ENCODE measurements around the gene KIAA0232.
A peak's percentile ranks its signal among the peaks of the same experiment; 100 is the strongest.

Gene KIAA0232

DNA sequence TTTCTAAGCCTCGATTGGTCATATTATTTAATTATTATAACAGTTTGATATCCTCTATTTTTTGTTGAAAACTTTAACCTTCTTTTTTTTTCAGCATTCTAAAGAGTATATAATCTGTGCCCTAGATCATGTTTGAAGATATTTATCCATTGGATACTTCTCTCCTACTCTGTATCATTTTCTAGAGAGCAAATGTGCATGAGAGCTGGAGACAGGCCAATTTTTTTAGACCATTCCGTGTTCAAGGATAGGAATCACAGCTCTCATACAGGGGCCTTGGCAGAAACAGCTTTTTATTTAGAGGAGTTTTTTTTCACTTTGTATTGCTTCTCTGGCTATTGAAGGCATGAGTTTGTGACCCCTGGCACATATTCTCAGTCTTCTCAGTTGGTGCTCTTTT lies 69.4 kb downstream of the KIAA0232 start:
- H3K4me3 ChIP-seq: no peak overlapping the region
- no peak overlapping the region for H3K27ac ChIP-seq
- no peak for DNase-seq (ENCODE audit: low read depth, low spot score)
- no peak for TF ChIP-seq POLR2AphosphoS5 (IDR thresholded peaks at IDR 0.05; ENCODE audit: borderline replicate concordance, low read depth, low read length)
- no peaks in the 10 kb centered on the region for H3K9me3 ChIP-seq (ENCODE audit: low read depth, low read length)
- H3K9ac ChIP-seq (ENCODE audit: insufficient read length): no peak overlapping the region
- peaks cover 40% of the 10 kb centered on the region; the same call in 1 of the 2 replicates for H3K36me3 ChIP-seq (ENCODE audit: insufficient read depth, low read length)

GRCh38 chr4:6852582-6852981 lies 70.1 kb downstream of the KIAA0232 start:
- Histone ChIP-seq H3K9me3 (ENCODE audit: low read depth, low read length) (no peaks in the 10 kb centered on the region), H3K4me3 (no peak overlapping the region), H3K36me3 (ENCODE audit: insufficient read depth, low read length) (peaks cover 41% of the 10 kb centered on the region; the same call in 1 of the 2 replicates), H3K9ac (ENCODE audit: insufficient read length) (no peak overlapping the region), H3K27ac (no peak overlapping the region)
- TF ChIP-seq FOXP2 (optimal IDR thresholded peaks at IDR 0.05; ENCODE audit: control extremely low read depth, extremely low read length, insufficient read depth) (no peak), POLR2AphosphoS5 (IDR thresholded peaks at IDR 0.05; ENCODE audit: borderline replicate concordance, low read depth, low read length) (no peak)
- DNase-seq (ENCODE audit: low read depth, low spot score): no peak

DNA sequence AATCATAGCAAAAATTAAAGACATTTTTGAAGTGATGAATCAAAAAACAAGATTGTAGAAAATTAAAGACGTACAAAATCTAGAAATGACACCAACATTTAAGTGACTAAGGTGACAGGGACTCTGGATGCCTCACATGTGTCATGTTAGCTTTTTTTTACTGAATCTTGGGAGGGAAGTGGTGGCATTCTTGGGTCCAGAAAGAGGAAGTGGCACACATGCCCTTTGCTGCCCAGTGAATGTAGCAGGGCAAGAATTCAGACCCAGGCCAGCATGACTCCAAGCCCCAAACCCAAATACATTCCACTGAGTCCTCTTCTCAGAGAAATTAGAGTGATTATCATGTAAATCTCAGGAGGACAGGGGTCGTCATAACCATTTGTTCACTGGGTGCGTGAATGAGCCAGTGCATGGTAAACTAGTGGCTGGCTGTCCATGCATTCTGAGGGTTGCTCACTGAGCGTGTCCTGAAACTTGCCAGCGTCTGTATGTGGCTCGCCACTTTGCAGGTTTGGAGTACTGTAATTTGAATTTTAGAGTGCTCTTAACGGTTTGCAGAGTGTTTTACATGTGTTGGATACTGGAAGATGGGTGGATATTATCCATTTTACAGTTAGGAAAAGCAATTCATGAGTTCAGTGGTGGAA lies 71.7 kb downstream of the KIAA0232 start:
- no peak for DNase-seq (ENCODE audit: low read depth, low spot score)
- TF ChIP-seq POLR2AphosphoS5 (IDR thresholded peaks at IDR 0.05; ENCODE audit: borderline replicate concordance, low read depth, low read length) (no peak), EZH2 (IDR thresholded peaks at IDR 0.05) (no peak), FOXP2 (optimal IDR thresholded peaks at IDR 0.05; ENCODE audit: control extremely low read depth, extremely low read length, insufficient read depth) (no peak)
- peaks cover 32% of the 10 kb centered on the region; the same call in 1 of the 2 replicates for H3K36me3 ChIP-seq (ENCODE audit: insufficient read depth, low read length)
- H3K4me3 ChIP-seq: no peak overlapping the region
- H3K9ac ChIP-seq (ENCODE audit: insufficient read length): no peak overlapping the region
- H3K27ac ChIP-seq: no peak overlapping the region
- H3K9me3 ChIP-seq (ENCODE audit: low read depth, low read length): no peaks in the 10 kb centered on the region

GRCh38 chr4:6855692-6856297 lies 73.3 kb downstream of the KIAA0232 start:
- Histone ChIP-seq H3K9me3 (ENCODE audit: low read depth, low read length) (no peaks in the 10 kb centered on the region), H3K4me3 (no peak overlapping the region), H3K9ac (ENCODE audit: insufficient read length) (no peak overlapping the region), H3K36me3 (ENCODE audit: insufficient read depth, low read length) (peaks cover 38% of the 10 kb centered on the region), H3K27ac (peak overlapping the region; percentile 31; the same call in 1 of the 2 replicates)
- no peak for DNase-seq (ENCODE audit: low read depth, low spot score)
- TF ChIP-seq EZH2 (IDR thresholded peaks at IDR 0.05) (no peak), FOXP2 (optimal IDR thresholded peaks at IDR 0.05; ENCODE audit: control extremely low read depth, extremely low read length, insufficient read depth) (no peak), POLR2AphosphoS5 (IDR thresholded peaks at IDR 0.05; ENCODE audit: borderline replicate concordance, low read depth, low read length) (no peak)

GRCh38 chr4:6856391-6856790 lies 73.9 kb downstream of the KIAA0232 start:
- no peaks in the 10 kb centered on the region for H3K9me3 ChIP-seq (ENCODE audit: low read depth, low read length)
- H3K9ac ChIP-seq (ENCODE audit: insufficient read length): no peak overlapping the region
- DNase-seq (ENCODE audit: low read depth, low spot score): no peak
- H3K36me3 ChIP-seq (ENCODE audit: insufficient read depth, low read length): peaks cover 39% of the 10 kb centered on the region
- peak overlapping the region; percentile 31; the same call in 1 of the 2 replicates for H3K27ac ChIP-seq
- no peak for TF ChIP-seq EZH2 (IDR thresholded peaks at IDR 0.05)
- no peak for TF ChIP-seq FOXP2 (optimal IDR thresholded peaks at IDR 0.05; ENCODE audit: control extremely low read depth, extremely low read length, insufficient read depth)
- TF ChIP-seq POLR2AphosphoS5 (IDR thresholded peaks at IDR 0.05; ENCODE audit: borderline replicate concordance, low read depth, low read length): no peak
- H3K4me3 ChIP-seq: no peak overlapping the region

GRCh38 chr4:6857009-6857882 lies 74.7 kb downstream of the KIAA0232 start:
- Histone ChIP-seq H3K9me3 (ENCODE audit: low read depth, low read length) (no peaks in the 10 kb centered on the region), H3K9ac (ENCODE audit: insufficient read length) (no peak overlapping the region), H3K36me3 (ENCODE audit: insufficient read depth, low read length) (peaks cover 47% of the 10 kb centered on the region), H3K4me3 (no peak overlapping the region), H3K27ac (no peak overlapping the region)
- TF ChIP-seq FOXP2 (optimal IDR thresholded peaks at IDR 0.05; ENCODE audit: control extremely low read depth, extremely low read length, insufficient read depth) (no peak), POLR2AphosphoS5 (IDR thresholded peaks at IDR 0.05; ENCODE audit: borderline replicate concordance, low read depth, low read length) (no peak), EZH2 (IDR thresholded peaks at IDR 0.05) (no peak)
- DNase-seq (ENCODE audit: low read depth, low spot score): no peak

DNA sequence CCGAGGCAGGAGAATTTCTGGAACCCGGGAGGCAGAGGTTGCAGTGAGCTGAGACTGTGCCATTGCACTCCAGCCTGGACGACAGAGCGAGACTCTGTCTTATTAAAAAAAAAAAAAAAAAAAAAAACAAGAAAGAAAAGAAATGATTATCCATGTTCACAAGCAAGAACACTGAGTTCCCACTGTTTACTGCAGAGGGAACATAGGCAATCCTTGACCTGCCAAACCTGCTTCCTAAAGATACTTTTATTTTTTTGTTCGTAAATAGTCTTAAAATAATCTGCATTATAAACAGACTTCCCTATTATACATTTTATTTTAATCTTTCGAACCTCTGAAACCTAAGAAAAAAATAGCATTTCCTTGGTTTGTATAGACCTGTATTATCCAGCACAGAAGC lies 76.5 kb downstream of the KIAA0232 start:
- Histone ChIP-seq H3K27ac (no peak overlapping the region), H3K9ac (ENCODE audit: insufficient read length) (no peak overlapping the region), H3K9me3 (ENCODE audit: low read depth, low read length) (no peaks in the 10 kb centered on the region), H3K4me3 (no peak overlapping the region), H3K36me3 (ENCODE audit: insufficient read depth, low read length) (peaks cover 46% of the 10 kb centered on the region)
- TF ChIP-seq POLR2AphosphoS5 (IDR thresholded peaks at IDR 0.05; ENCODE audit: borderline replicate concordance, low read depth, low read length) (no peak), FOXP2 (optimal IDR thresholded peaks at IDR 0.05; ENCODE audit: control extremely low read depth, extremely low read length, insufficient read depth) (no peak), EZH2 (IDR thresholded peaks at IDR 0.05) (no peak)
- DNase-seq (ENCODE audit: low read depth, low spot score): no peak

- no peaks in the 10 kb centered on the region for H3K9me3 ChIP-seq (ENCODE audit: low read depth, low read length)
- H3K36me3 ChIP-seq (ENCODE audit: insufficient read depth, low read length): peaks cover 46% of the 10 kb centered on the region
- no peak overlapping the region for H3K27ac ChIP-seq
- H3K4me3 ChIP-seq: no peak overlapping the region
- DNase-seq (ENCODE audit: low read depth, low spot score): no peak
- TF ChIP-seq EZH2 (IDR thresholded peaks at IDR 0.05): no peak
- no peak for TF ChIP-seq FOXP2 (optimal IDR thresholded peaks at IDR 0.05; ENCODE audit: control extremely low read depth, extremely low read length, insufficient read depth)
- TF ChIP-seq POLR2AphosphoS5 (IDR thresholded peaks at IDR 0.05; ENCODE audit: borderline replicate concordance, low read depth, low read length): no peak
- no peak overlapping the region for H3K9ac ChIP-seq (ENCODE audit: insufficient read length)
Observed at GRCh38 chr4:6859543-6859942, 77.0 kb downstream of the KIAA0232 start.
